ENCODE data around the gene TTLL12.

The TTLL12 gene

GRCh38 chr22:43207386-43207785 lies 20.5 kb upstream of the TTLL12 start:
- DNase-seq: no peak
- H3K9me3 ChIP-seq: no peaks in the 10 kb centered on the region
- no peaks in the 10 kb centered on the region for H3K27me3 ChIP-seq
- no peak overlapping the region for H3K4me3 ChIP-seq (ENCODE audit: low read depth, low read length)
- H3K36me3 ChIP-seq: no peaks in the 10 kb centered on the region
- H3K4me1 ChIP-seq: no peaks in the 10 kb centered on the region
- TF ChIP-seq CTCF (IDR thresholded peaks at IDR 0.05; ENCODE audit: low read depth, low read length): no peak

- DNase-seq: no peak
- TF ChIP-seq CTCF (IDR thresholded peaks at IDR 0.05; ENCODE audit: low read depth, low read length): no peak
- Histone ChIP-seq H3K4me1 (no peaks in the 10 kb centered on the region), H3K36me3 (no peaks in the 10 kb centered on the region), H3K4me3 (ENCODE audit: low read depth, low read length) (no peak overlapping the region), H3K9me3 (no peaks in the 10 kb centered on the region), H3K27me3 (no peaks in the 10 kb centered on the region)
Measured at GRCh38 chr22:43206509-43207161, 19.7 kb upstream of the TTLL12 start.

- no peak for DNase-seq
- Histone ChIP-seq H3K4me3 (ENCODE audit: low read depth, low read length) (no peak overlapping the region), H3K4me1 (no peaks in the 10 kb centered on the region), H3K9me3 (no peaks in the 10 kb centered on the region), H3K27me3 (no peaks in the 10 kb centered on the region), H3K36me3 (no peaks in the 10 kb centered on the region)
- no peak for TF ChIP-seq CTCF (IDR thresholded peaks at IDR 0.05; ENCODE audit: low read depth, low read length)
Measured at GRCh38 chr22:43205748-43206508, 19.0 kb upstream of the TTLL12 start.

- no peak for DNase-seq
- Histone ChIP-seq H3K27me3 (no peaks in the 10 kb centered on the region), H3K4me1 (no peaks in the 10 kb centered on the region), H3K9me3 (no peaks in the 10 kb centered on the region), H3K4me3 (ENCODE audit: low read depth, low read length) (no peak overlapping the region), H3K36me3 (no peaks in the 10 kb centered on the region)
- no peak for TF ChIP-seq CTCF (IDR thresholded peaks at IDR 0.05; ENCODE audit: low read depth, low read length)
Measured at GRCh38 chr22:43205261-43205691, 18.3 kb upstream of the TTLL12 start.

- Histone ChIP-seq H3K4me1 (no peaks in the 10 kb centered on the region), H3K9me3 (no peaks in the 10 kb centered on the region), H3K27me3 (no peaks in the 10 kb centered on the region), H3K4me3 (ENCODE audit: low read depth, low read length) (no peak overlapping the region), H3K36me3 (no peaks in the 10 kb centered on the region)
- DNase-seq: peak; percentile 9
- TF ChIP-seq CTCF (IDR thresholded peaks at IDR 0.05; ENCODE audit: low read depth, low read length): no peak
Measured at GRCh38 chr22:43203471-43203981, 16.6 kb upstream of the TTLL12 start.

All from BE2C (cell line).